Suprapubic skin (tissue), 4 donors: ENCODE results near the gene SPINT2. TPM values are rescaled to one million over a fixed set of nuclear protein-coding genes. Genes with fewer than 3 reads are reported as not detected.

Source experiments
- DNase-seq, 2 donors: peaks; one replicate each; pipeline ENCODE4 v3.0.0-alpha.2; 2019; ENCODE audit warnings: low spot score in 2 of 2
- H3K27ac ChIP-seq: fragments of 200-600 bp; sonication (generic); one replicate; pipeline ENCODE4 v1.5.1; 2019
- H3K27me3 ChIP-seq: fragments of 200-600 bp; sonication (generic); one replicate; pipeline ENCODE4 v1.5.1; 2019
- H3K36me3 ChIP-seq: fragments of 200-600 bp; sonication (generic); one replicate; pipeline ENCODE4 v1.5.1; 2019
- H3K4me1 ChIP-seq: fragments of 200-600 bp; sonication (generic); one replicate; pipeline ENCODE4 v1.5.1; 2019
- H3K4me3 ChIP-seq: fragments of 200-600 bp; sonication (generic); one replicate; pipeline ENCODE4 v1.5.1; 2019; ENCODE audit warnings: mild to moderate bottlenecking
- H3K9me3 ChIP-seq: fragments of 200-600 bp; sonication (generic); one replicate; pipeline ENCODE4 v1.5.1; 2019
- EP300 ChIP-seq: sonication (generic); formaldehyde crosslinking; IDR thresholded peaks from one replicate; pipeline ENCODE4 v1.6.1; 2017; ENCODE audit warnings: antibody characterized with exemption
- POLR2A ChIP-seq, 2 donors: fragments of 450-650 bp; IDR thresholded peaks; one replicate each; pipeline ENCODE4 v1.6.1; 2017; ENCODE audit warnings: antibody characterized with exemption in 2 of 2, mild to moderate bottlenecking in 2 of 2, moderate library complexity in 2 of 2
- POLR2AphosphoS5 ChIP-seq, 3 donors: sonication (generic); formaldehyde crosslinking; IDR thresholded peaks; one replicate each; pipeline ENCODE4 v1.6.1; 2017; ENCODE audit warnings: antibody characterized with exemption in 3 of 3
- WGBS: methylation state at CpG from one replicate; pipeline ENCODE4 v1.1.5; 2018; 5-methylcytosine and 5-hydroxymethylcytosine counted together
- total RNA-seq, 4 donors: library from RNA; depleted of rRNA; stranded (reverse); fragments of >200 nt; gene quantifications; one replicate each; pipeline ENCODE4 v1.1.0, GENCODE V29; 2016
- TF ChIP-seq, protein P1 (sequence below), 2 donors: fragments of 200-600 bp in 1 of 2; fragments of 450-650 bp in 1 of 2; sonication (generic) in 1 of 2; IDR thresholded peaks; one replicate each; pipeline ENCODE4 v1.5.1; 2016 to 2019; ENCODE audit warnings: antibody characterized with exemption in 2 of 2, mild to moderate bottlenecking in 1 of 2, moderate library complexity in 1 of 2

SPINT2 gene
- total RNA-seq, 4 donors from 2014 or later = 359 to 639 (median 494) TPM

DNA sequence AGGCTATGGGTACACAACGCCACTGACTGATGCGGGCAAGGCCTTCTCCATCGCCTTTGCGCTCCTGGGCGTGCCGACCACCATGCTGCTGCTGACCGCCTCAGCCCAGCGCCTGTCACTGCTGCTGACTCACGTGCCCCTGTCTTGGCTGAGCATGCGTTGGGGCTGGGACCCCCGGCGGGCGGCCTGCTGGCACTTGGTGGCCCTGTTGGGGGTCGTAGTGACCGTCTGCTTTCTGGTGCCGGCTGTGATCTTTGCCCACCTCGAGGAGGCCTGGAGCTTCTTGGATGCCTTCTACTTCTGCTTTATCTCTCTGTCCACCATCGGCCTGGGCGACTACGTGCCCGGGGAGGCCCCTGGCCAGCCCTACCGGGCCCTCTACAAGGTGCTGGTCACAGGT is 62.2 kb downstream of the SPINT2 start:
- H3K36me3 ChIP-seq = peaks cover 40% of the 10 kb centered on the region
- peaks cover 23% of the 10 kb centered on the region for H3K4me1 ChIP-seq
- no peak overlapping the region for H3K4me3 ChIP-seq
- no peaks in the 10 kb centered on the region for H3K27me3 ChIP-seq
- DNase-seq = no peak
- WGBS = 96% methylated on average over 22 of the region's 22 CpGs
- H3K9me3 ChIP-seq = no peaks in the 10 kb centered on the region
- TF ChIP-seq, protein P1, sequence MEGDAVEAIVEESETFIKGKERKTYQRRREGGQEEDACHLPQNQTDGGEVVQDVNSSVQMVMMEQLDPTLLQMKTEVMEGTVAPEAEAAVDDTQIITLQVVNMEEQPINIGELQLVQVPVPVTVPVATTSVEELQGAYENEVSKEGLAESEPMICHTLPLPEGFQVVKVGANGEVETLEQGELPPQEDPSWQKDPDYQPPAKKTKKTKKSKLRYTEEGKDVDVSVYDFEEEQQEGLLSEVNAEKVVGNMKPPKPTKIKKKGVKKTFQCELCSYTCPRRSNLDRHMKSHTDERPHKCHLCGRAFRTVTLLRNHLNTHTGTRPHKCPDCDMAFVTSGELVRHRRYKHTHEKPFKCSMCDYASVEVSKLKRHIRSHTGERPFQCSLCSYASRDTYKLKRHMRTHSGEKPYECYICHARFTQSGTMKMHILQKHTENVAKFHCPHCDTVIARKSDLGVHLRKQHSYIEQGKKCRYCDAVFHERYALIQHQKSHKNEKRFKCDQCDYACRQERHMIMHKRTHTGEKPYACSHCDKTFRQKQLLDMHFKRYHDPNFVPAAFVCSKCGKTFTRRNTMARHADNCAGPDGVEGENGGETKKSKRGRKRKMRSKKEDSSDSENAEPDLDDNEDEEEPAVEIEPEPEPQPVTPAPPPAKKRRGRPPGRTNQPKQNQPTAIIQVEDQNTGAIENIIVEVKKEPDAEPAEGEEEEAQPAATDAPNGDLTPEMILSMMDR (IDR thresholded peaks at IDR 0.05) = no peak
- TF ChIP-seq POLR2A (IDR thresholded peaks at IDR 0.05) (no peak), POLR2AphosphoS5 (IDR thresholded peaks at IDR 0.05) (no peak), EP300 (no peak)
- no peak overlapping the region for H3K27ac ChIP-seq

- no peak overlapping the region for H3K4me3 ChIP-seq
- DNase-seq = no peak
- no peaks in the 10 kb centered on the region for H3K27me3 ChIP-seq
- H3K4me1 ChIP-seq = no peaks in the 10 kb centered on the region
- no peaks in the 10 kb centered on the region for H3K9me3 ChIP-seq
- H3K36me3 ChIP-seq = peaks cover 37% of the 10 kb centered on the region
- no peak for TF ChIP-seq EP300
- no peak for TF ChIP-seq POLR2A (IDR thresholded peaks at IDR 0.05)
- TF ChIP-seq, protein P1 (IDR thresholded peaks at IDR 0.05) = no peak
- no peak for TF ChIP-seq POLR2AphosphoS5 (IDR thresholded peaks at IDR 0.05)
- no peak overlapping the region for H3K27ac ChIP-seq
- 95% methylated on average over 7 of the region's 7 CpGs for WGBS
These were observed 65.3 kb downstream of the SPINT2 start for GRCh38 chr19:38329651-38330050.

DNA sequence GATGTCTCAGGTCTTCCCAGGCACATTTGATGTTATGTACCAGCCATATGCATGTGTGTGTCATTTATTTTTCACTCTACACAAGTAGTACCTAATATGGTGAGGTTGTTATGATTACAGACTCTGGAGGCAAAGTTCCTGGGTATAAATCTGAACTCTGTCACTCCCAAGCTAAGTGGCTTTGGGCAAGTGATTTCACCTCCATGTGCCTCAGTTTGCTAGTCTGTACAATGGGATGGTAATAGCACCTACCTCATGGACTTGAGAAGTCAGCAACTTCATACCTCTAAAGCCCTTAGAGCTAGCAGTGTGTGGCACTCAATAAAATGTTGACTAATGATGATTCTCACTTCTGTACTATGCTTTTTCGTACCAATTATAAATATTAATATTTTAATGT is 67.4 kb downstream of the SPINT2 start:
- peaks cover 5% of the 10 kb centered on the region for H3K4me1 ChIP-seq
- H3K27me3 ChIP-seq = no peaks in the 10 kb centered on the region
- H3K36me3 ChIP-seq = peaks cover 22% of the 10 kb centered on the region
- no peak overlapping the region for H3K27ac ChIP-seq
- 89% methylated on average over 1 of the region's 1 CpG for WGBS
- no peak for TF ChIP-seq EP300
- TF ChIP-seq, protein P1 (IDR thresholded peaks at IDR 0.05) = no peak
- no peak for TF ChIP-seq POLR2A (IDR thresholded peaks at IDR 0.05)
- no peak for TF ChIP-seq POLR2AphosphoS5 (IDR thresholded peaks at IDR 0.05)
- no peaks in the 10 kb centered on the region for H3K9me3 ChIP-seq
- H3K4me3 ChIP-seq = no peak overlapping the region
- DNase-seq = no peak

DNA sequence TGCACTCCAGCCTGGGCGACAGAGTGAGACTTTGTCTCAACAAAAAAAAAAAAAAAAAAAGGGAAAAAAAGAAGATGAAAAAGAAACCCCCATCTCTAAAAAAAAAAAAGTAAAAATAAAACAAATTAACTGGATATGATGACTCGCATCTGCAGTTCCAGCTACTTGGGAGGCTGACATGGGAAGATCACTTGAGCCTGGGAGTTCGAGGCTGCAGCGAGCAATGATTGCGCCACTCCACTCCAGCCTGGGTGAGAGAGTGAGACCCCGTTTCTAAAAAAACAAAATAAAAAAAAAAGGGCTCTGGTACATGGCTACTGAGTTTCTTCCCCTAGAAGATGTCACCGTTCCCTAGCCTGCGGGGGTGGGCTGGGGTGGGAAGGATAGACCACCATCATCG is 68.9 kb downstream of the SPINT2 start:
- Histone ChIP-seq H3K4me3 (no peak overlapping the region), H3K27ac (no peak overlapping the region), H3K36me3 (peaks cover 10% of the 10 kb centered on the region), H3K4me1 (peaks cover 14% of the 10 kb centered on the region), H3K27me3 (no peaks in the 10 kb centered on the region), H3K9me3 (no peaks in the 10 kb centered on the region)
- TF ChIP-seq POLR2A (IDR thresholded peaks at IDR 0.05) (no peak), EP300 (no peak), POLR2AphosphoS5 (IDR thresholded peaks at IDR 0.05) (no peak)
- TF ChIP-seq, protein P1 (IDR thresholded peaks at IDR 0.05) = no peak
- no peak for DNase-seq
- 86% methylated on average over 9 of the region's 9 CpGs for WGBS

- Histone ChIP-seq H3K27me3 (no peaks in the 10 kb centered on the region), H3K4me3 (peak overlapping the region; percentile 76), H3K36me3 (peaks cover 4% of the 10 kb centered on the region), H3K9me3 (no peaks in the 10 kb centered on the region), H3K4me1 (peaks cover 29% of the 10 kb centered on the region), H3K27ac (peak overlapping the region; percentile 96)
- TF ChIP-seq POLR2A (IDR thresholded peaks at IDR 0.05) (peak in 1 of 2 donors; percentile 57), EP300 (no peak)
- peak; percentile 97 to 98 for DNase-seq
- under 1% methylated on average over 52 of the region's 52 CpGs for WGBS
These were observed 71.7 kb downstream of the SPINT2 start for GRCh38 chr19:38335949-38336637.
